ENCODE results near the gene FAM111B. TPM values are rescaled to one million over a fixed set of nuclear protein-coding genes. Genes with fewer than 3 reads are reported as not detected.

The FAM111B gene
- total RNA-seq, 1 donor from 2014 or later: 68.4 TPM

DNA sequence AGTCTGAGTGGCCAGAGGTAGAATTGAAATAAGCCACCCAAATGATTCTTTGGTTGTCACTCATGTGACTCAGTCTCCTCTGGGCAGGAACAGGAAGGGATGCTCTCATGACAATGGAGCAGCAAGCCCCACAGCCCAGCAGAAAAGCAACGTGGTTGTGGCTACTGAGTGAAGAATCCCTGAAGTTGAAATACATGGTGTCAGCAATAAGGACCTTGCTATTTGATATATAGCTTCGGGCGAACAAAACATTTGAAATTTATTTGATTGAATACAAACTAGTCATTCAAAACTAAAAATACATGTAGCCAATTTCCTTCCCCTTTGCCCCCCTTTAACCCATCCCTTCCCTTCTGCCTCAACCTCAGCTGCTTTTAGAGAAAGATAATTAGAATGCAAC, 50.4 kb downstream of the FAM111B start:
- intact Hi-C loops (cut with micrococcal nuclease): loop anchor here (5.0 to 10.0 kb wide), 2 partner anchors 203 to 505 kb away; no protein-coding TSS in a partner anchor
- Mint-ChIP-seq H3K4me1 (peaks cover 13% of the 10 kb centered on the region), H3K36me3 (ENCODE audit: low read depth) (peaks cover 22% of the 10 kb centered on the region)

GRCh38 chr11:59158206-59159068, 51.4 kb downstream of the FAM111B start:
- peaks cover 15% of the 10 kb centered on the region for H3K27me3 Mint-ChIP-seq
- H3K4me1 Mint-ChIP-seq: peaks cover 7% of the 10 kb centered on the region
- H3K27ac Mint-ChIP-seq: no peak overlapping the region
- intact Hi-C loops (cut with micrococcal nuclease): loop anchor here (1.0 to 10.0 kb wide), 5 partner anchors 16 to 506 kb away; partner anchors contain the start of gene FAM111A
- peak; percentile 90 for DNase-seq
- peaks cover 14% of the 10 kb centered on the region for H3K36me3 Mint-ChIP-seq (ENCODE audit: low read depth)
- no peaks in the 10 kb centered on the region for H3K9me3 Mint-ChIP-seq
- no peak overlapping the region for H3K4me3 Mint-ChIP-seq

More for the DNA sequence above, 50.4 kb downstream of the FAM111B start:
- Mint-ChIP-seq H3K27me3 (peaks cover 13% of the 10 kb centered on the region), H3K27ac (no peak overlapping the region), H3K9me3 (no peaks in the 10 kb centered on the region), H3K4me3 (no peak overlapping the region)
- no peak for DNase-seq

DNA sequence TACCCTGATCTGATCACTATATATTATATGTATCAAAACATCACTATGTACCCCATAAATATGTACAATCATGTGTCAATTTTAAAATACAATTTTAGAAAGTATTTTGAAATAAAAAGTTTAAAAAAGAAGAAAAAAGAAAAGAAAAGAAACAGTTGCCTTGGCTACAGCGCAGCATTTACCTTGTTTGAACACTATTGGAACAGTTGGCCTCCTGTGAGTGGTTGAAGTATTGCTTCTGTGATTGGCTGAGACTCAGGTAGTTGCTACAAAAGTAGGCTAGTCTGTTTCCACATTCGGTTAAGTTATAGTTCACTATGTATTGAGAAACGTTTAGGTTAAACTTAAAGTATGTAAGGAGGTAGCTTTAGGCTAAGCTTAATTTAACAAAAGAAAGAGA, 57.0 kb downstream of the FAM111B start:
- H3K4me3 Mint-ChIP-seq: no peak overlapping the region
- H3K4me1 Mint-ChIP-seq: peaks cover 3% of the 10 kb centered on the region
- peaks cover 36% of the 10 kb centered on the region for H3K27me3 Mint-ChIP-seq
- H3K27ac Mint-ChIP-seq: no peak overlapping the region
- H3K9me3 Mint-ChIP-seq: no peaks in the 10 kb centered on the region
- DNase-seq: no peak
- no peaks in the 10 kb centered on the region for H3K36me3 Mint-ChIP-seq (ENCODE audit: low read depth)
- intact Hi-C loops (cut with micrococcal nuclease): no loop called here

DNA sequence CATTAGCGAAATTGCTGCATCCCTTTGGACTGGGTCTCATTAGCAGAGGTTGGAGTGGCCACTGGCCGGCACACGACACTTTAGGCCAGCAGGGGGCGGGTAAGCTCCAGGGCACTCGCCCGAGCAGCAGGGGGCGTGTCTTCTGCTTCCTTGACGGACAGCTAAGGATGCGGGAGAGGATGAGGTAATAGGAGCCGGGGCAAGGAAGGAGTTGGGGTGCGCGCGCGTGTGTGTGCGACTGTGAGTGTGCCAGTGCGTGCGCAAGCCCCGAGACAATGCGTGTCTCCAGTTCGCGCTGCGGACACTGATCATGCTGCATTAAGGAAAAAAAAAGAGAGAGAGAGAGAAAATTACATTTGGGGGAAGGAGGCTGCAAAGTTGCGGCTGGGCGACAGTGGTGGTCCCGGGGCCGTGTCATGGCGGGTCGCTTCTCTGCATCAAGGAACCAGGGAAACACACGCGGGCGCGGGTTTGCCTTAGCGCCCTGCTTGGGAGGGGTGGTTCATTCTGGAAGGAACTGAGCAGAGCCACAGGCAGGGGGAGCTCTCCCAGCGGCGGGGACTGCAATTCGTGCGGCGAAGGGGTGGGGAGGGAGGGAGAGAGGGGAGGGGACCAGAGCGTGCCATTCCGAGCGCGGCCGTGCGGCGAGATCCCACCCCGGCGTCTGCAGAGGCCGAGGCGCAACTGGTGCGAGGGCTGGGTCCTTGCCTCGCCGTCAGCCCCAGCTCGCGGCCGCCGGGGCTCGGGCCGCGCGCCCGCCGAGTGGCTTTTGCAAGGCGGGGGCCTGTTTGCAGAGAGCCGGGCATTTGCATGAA, 64.7 kb downstream of the FAM111B start, which contains the start of gene DTX4:
Gene DTX4, plus strand, starts transcription at position 625 of the 815 bp plus-strand sequence. CDS start 464 bp downstream, outside the sequence.
- H3K4me1 Mint-ChIP-seq: peaks cover 9% of the 10 kb centered on the region
- H3K36me3 Mint-ChIP-seq (ENCODE audit: low read depth): no peaks in the 10 kb centered on the region
- H3K4me3 Mint-ChIP-seq: peak within 1 kb of the TSS; percentile 87
- intact Hi-C loops (cut with micrococcal nuclease): loop anchor here (1.0 to 10.0 kb wide), 5 partner anchors 29 to 493 kb away; partner anchors contain the start of gene PATL1
- peaks cover 36% of the 10 kb centered on the region for H3K27me3 Mint-ChIP-seq
- DNase-seq: peak; percentile 97
- H3K9me3 Mint-ChIP-seq: no peaks in the 10 kb centered on the region
- H3K27ac Mint-ChIP-seq: no peak within 1 kb of the TSS

DNA sequence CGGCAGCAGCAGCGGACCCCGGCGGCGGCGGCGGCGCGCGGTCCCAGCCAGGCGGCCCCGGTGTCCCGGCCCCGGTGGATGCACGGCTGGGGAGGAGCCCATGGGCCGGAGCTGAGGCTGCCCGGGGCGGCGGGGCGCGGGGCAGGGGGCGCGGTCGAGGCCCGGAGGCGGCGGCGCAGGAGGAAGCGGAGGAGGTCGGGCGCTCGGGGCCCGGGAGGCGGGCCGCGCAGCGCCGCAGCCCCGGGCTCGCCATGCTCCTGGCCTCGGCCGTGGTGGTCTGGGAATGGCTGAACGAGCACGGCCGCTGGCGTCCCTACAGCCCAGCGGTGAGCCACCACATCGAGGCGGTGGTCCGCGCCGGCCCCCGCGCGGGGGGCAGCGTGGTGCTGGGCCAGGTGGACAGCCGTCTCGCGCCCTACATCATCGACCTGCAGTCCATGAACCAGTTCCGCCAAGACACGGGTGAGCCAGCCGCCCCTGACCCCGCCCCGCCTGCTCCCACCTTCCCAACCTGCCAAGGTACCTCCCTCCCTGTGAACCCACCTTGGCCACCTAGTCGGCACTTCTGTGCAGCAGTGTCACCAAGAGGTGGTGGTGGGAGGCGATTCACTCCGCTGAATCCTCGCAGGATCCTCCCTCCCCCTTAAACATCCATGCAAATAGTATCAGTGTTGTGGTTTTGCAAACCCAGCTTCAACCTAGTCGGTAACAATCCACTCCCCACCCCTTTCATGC, 65.5 kb downstream of the FAM111B start:
- no peaks in the 10 kb centered on the region for H3K36me3 Mint-ChIP-seq (ENCODE audit: low read depth)
- H3K4me3 Mint-ChIP-seq: peak overlapping the region; percentile 87
- H3K27me3 Mint-ChIP-seq: peaks cover 39% of the 10 kb centered on the region
- DNase-seq: peak; percentile 63
- intact Hi-C loops (cut with micrococcal nuclease): loop anchor here (10.0 kb wide), 1 partner anchor 492 kb away; the partner anchor contains the start of gene PATL1
- no peaks in the 10 kb centered on the region for H3K9me3 Mint-ChIP-seq
- peaks cover 9% of the 10 kb centered on the region for H3K4me1 Mint-ChIP-seq
- no peak overlapping the region for H3K27ac Mint-ChIP-seq

- intact Hi-C loops (cut with micrococcal nuclease): loop anchor here (10.0 kb wide), 1 partner anchor 491 kb away; the partner anchor contains the start of gene PATL1
- H3K36me3 Mint-ChIP-seq (ENCODE audit: low read depth): no peaks in the 10 kb centered on the region
Observed at GRCh38 chr11:59173080-59173963, 66.3 kb downstream of the FAM111B start.

GRCh38 chr11:59173964-59174663, 67.1 kb downstream of the FAM111B start:
- no peaks in the 10 kb centered on the region for H3K36me3 Mint-ChIP-seq (ENCODE audit: low read depth)
- no peak overlapping the region for H3K27ac Mint-ChIP-seq
- no peak overlapping the region for H3K4me3 Mint-ChIP-seq
- DNase-seq: no peak
- H3K9me3 Mint-ChIP-seq: no peaks in the 10 kb centered on the region
- intact Hi-C loops (cut with micrococcal nuclease): loop anchor here (10.0 kb wide), 1 partner anchor 491 kb away; the partner anchor contains the start of gene PATL1
- peaks cover 44% of the 10 kb centered on the region for H3K27me3 Mint-ChIP-seq
- H3K4me1 Mint-ChIP-seq: peaks cover 9% of the 10 kb centered on the region

More at GRCh38 chr11:59173080-59173963, 66.3 kb downstream of the FAM111B start:
- Mint-ChIP-seq H3K27me3 (peaks cover 42% of the 10 kb centered on the region), H3K9me3 (no peaks in the 10 kb centered on the region), H3K27ac (peak overlapping the region; percentile 5), H3K4me3 (peak overlapping the region; percentile 87), H3K4me1 (peaks cover 9% of the 10 kb centered on the region)
- DNase-seq: peak; percentile 65

GRCh38 chr11:59174664-59175033, 67.6 kb downstream of the FAM111B start:
- peaks cover 9% of the 10 kb centered on the region for H3K4me1 Mint-ChIP-seq
- H3K27ac Mint-ChIP-seq: no peak overlapping the region
- no peak overlapping the region for H3K4me3 Mint-ChIP-seq
- H3K27me3 Mint-ChIP-seq: peaks cover 44% of the 10 kb centered on the region
- intact Hi-C loops (cut with micrococcal nuclease): loop anchor here (10.0 kb wide), 1 partner anchor 490 kb away; the partner anchor contains the start of gene PATL1
- no peak for DNase-seq
- H3K36me3 Mint-ChIP-seq (ENCODE audit: low read depth): no peaks in the 10 kb centered on the region
- H3K9me3 Mint-ChIP-seq: no peaks in the 10 kb centered on the region

GRCh38 chr11:59175091-59175501, 68.1 kb downstream of the FAM111B start:
- Mint-ChIP-seq H3K4me3 (no peak overlapping the region), H3K36me3 (ENCODE audit: low read depth) (no peaks in the 10 kb centered on the region), H3K27me3 (peaks cover 46% of the 10 kb centered on the region), H3K4me1 (peaks cover 9% of the 10 kb centered on the region), H3K9me3 (no peaks in the 10 kb centered on the region), H3K27ac (no peak overlapping the region)
- no peak for DNase-seq
- intact Hi-C loops (cut with micrococcal nuclease): loop anchor here (10.0 kb wide), 1 partner anchor 490 kb away; the partner anchor contains the start of gene PATL1

DNA sequence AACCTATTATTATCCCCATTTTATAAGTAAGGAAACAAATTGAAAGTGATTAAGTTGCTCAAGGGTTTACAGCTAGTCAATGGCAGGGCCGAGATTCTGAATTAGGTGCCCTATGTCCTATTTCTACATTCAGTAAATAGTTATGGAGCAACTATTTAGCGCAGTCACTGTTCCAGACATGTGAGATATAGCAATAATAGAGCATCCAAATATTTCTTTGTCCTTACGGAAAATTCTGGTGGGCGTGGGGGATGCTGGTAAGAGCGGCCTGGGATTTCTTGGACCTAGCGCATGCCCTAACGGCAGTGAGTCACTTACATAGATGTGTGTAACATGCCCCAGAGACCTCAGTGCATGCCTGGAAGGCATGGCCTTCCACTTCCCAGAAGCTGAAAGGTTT, 69.3 kb downstream of the FAM111B start:
- Mint-ChIP-seq H3K36me3 (ENCODE audit: low read depth) (no peaks in the 10 kb centered on the region), H3K27me3 (peaks cover 49% of the 10 kb centered on the region)

More for the DNA sequence above, 69.3 kb downstream of the FAM111B start:
- H3K4me1 Mint-ChIP-seq: peaks cover 9% of the 10 kb centered on the region
- intact Hi-C loops (cut with micrococcal nuclease): loop anchor here (10.0 kb wide), 1 partner anchor 488 kb away; the partner anchor contains the start of gene PATL1
- DNase-seq: no peak
- no peaks in the 10 kb centered on the region for H3K9me3 Mint-ChIP-seq
- no peak overlapping the region for H3K27ac Mint-ChIP-seq
- H3K4me3 Mint-ChIP-seq: no peak overlapping the region
